ENCODE data around the gene PKNOX2.

GRCh38 chr11:125382822-125383221 lies 218.3 kb downstream of the PKNOX2 start:
- TF ChIP-seq POLR2A (IDR thresholded peaks at IDR 0.05): no peak
- TF ChIP-seq CTCF (IDR thresholded peaks at IDR 0.05): no peak

Data from vagina (tissue), 2 donors.